ENCODE data around the gene ADAMTS13. TPM values are rescaled to one million over a fixed set of nuclear protein-coding genes. Genes with fewer than 3 reads are reported as not detected.
"Not testable (repeated sequence)": the region's sequence is repeated elsewhere in the genome, so short reads cannot be mapped to it uniquely, and the experiment has no call there.

ADAMTS13 gene
- total RNA-seq, 1 experiment from 2014 or later: 4.7 TPM

GRCh38 chr9:133448487-133448972 lies 26.4 kb downstream of the ADAMTS13 start:
- H3K4me3 Mint-ChIP-seq (ENCODE audit: low read depth, unreplicated experiment): no peak overlapping the region
- DNase-seq: no peak
- no TSS peak for BruUV-seq (replicated peaks)
- peaks cover 13% of the 10 kb centered on the region for H3K4me1 Mint-ChIP-seq (ENCODE audit: low read depth, unreplicated experiment)
- peaks cover 13% of the 10 kb centered on the region for H3K27me3 Mint-ChIP-seq (ENCODE audit: unreplicated experiment)
- intact Hi-C loops (cut with micrococcal nuclease; ENCODE audit: unreplicated experiment): no loop called here
- no peak overlapping the region for H3K27ac Mint-ChIP-seq (ENCODE audit: unreplicated experiment)
- H3K9me3 Mint-ChIP-seq (ENCODE audit: low read depth, unreplicated experiment): no peaks in the 10 kb centered on the region
- H3K36me3 Mint-ChIP-seq (ENCODE audit: insufficient read depth, unreplicated experiment): no peaks in the 10 kb centered on the region
- CTCF ChIA-PET: no interaction called here
- no peak for TF ChIP-seq CTCF (IDR thresholded peaks at IDR 0.05; ENCODE audit: unreplicated experiment)

GRCh38 chr9:133449760-133450159 lies 27.6 kb downstream of the ADAMTS13 start:
- no peak for TF ChIP-seq CTCF (IDR thresholded peaks at IDR 0.05; ENCODE audit: unreplicated experiment)
- no peaks in the 10 kb centered on the region for H3K36me3 Mint-ChIP-seq (ENCODE audit: insufficient read depth, unreplicated experiment)
- intact Hi-C loops (cut with micrococcal nuclease; ENCODE audit: unreplicated experiment): no loop called here
- no TSS peak for BruUV-seq (replicated peaks)
- peak; percentile 85 for DNase-seq
- H3K27ac Mint-ChIP-seq (ENCODE audit: unreplicated experiment): no peak overlapping the region
- no peaks in the 10 kb centered on the region for H3K9me3 Mint-ChIP-seq (ENCODE audit: low read depth, unreplicated experiment)
- peaks cover 13% of the 10 kb centered on the region for H3K4me1 Mint-ChIP-seq (ENCODE audit: low read depth, unreplicated experiment)
- no peak overlapping the region for H3K4me3 Mint-ChIP-seq (ENCODE audit: low read depth, unreplicated experiment)
- CTCF ChIA-PET: interaction anchor here (1.2 kb wide), 1 partner anchor 33 kb away, joined by 4 read pairs; no protein-coding TSS in a partner anchor
- H3K27me3 Mint-ChIP-seq (ENCODE audit: unreplicated experiment): peaks cover 13% of the 10 kb centered on the region

- H3K9me3 Mint-ChIP-seq (ENCODE audit: low read depth, unreplicated experiment); H3K4me3 Mint-ChIP-seq (ENCODE audit: low read depth, unreplicated experiment); BruUV-seq (replicated peaks); H3K27me3 Mint-ChIP-seq (ENCODE audit: unreplicated experiment); intact Hi-C loops (cut with micrococcal nuclease; ENCODE audit: unreplicated experiment); DNase-seq; H3K36me3 Mint-ChIP-seq (ENCODE audit: insufficient read depth, unreplicated experiment); H3K27ac Mint-ChIP-seq (ENCODE audit: unreplicated experiment): not testable (repeated sequence)
- CTCF ChIA-PET: interaction anchor here (0.7 kb wide), 2 partner anchors 11 to 47 kb away, joined by 4 to 8 read pairs; no protein-coding TSS in a partner anchor
- peaks cover 13% of the 10 kb centered on the region for H3K4me1 Mint-ChIP-seq (ENCODE audit: low read depth, unreplicated experiment)
Measured at GRCh38 chr9:133451865-133452264, 29.7 kb downstream of the ADAMTS13 start.

GRCh38 chr9:133452562-133452961 lies 30.4 kb downstream of the ADAMTS13 start:
- BruUV-seq (replicated peaks): no TSS peak
- CTCF ChIA-PET: no interaction called here
- H3K4me1 Mint-ChIP-seq (ENCODE audit: low read depth, unreplicated experiment): peaks cover 13% of the 10 kb centered on the region
- TF ChIP-seq CTCF (IDR thresholded peaks at IDR 0.05; ENCODE audit: unreplicated experiment): no peak
- H3K27me3 Mint-ChIP-seq (ENCODE audit: unreplicated experiment): no peaks in the 10 kb centered on the region
- no peak for DNase-seq
- H3K27ac Mint-ChIP-seq (ENCODE audit: unreplicated experiment): no peak overlapping the region
- no peaks in the 10 kb centered on the region for H3K36me3 Mint-ChIP-seq (ENCODE audit: insufficient read depth, unreplicated experiment)
- intact Hi-C loops (cut with micrococcal nuclease; ENCODE audit: unreplicated experiment): no loop called here
- H3K4me3 Mint-ChIP-seq (ENCODE audit: low read depth, unreplicated experiment): no peak overlapping the region
- no peaks in the 10 kb centered on the region for H3K9me3 Mint-ChIP-seq (ENCODE audit: low read depth, unreplicated experiment)

GRCh38 chr9:133453651-133454050 lies 31.5 kb downstream of the ADAMTS13 start:
- CTCF ChIA-PET: interaction anchor here (0.6 kb wide), 1 partner anchor 18 kb away, joined by 5 read pairs; no protein-coding TSS in a partner anchor
- no peak for DNase-seq
- intact Hi-C loops (cut with micrococcal nuclease; ENCODE audit: unreplicated experiment): no loop called here
- BruUV-seq (replicated peaks): no TSS peak
- Mint-ChIP-seq H3K4me1 (ENCODE audit: low read depth, unreplicated experiment) (peaks cover 13% of the 10 kb centered on the region), H3K36me3 (ENCODE audit: insufficient read depth, unreplicated experiment) (peaks cover under 1% of the 10 kb centered on the region), H3K27me3 (ENCODE audit: unreplicated experiment) (no peaks in the 10 kb centered on the region), H3K9me3 (ENCODE audit: low read depth, unreplicated experiment) (no peaks in the 10 kb centered on the region), H3K27ac (ENCODE audit: unreplicated experiment) (no peak overlapping the region), H3K4me3 (ENCODE audit: low read depth, unreplicated experiment) (no peak overlapping the region)
- TF ChIP-seq CTCF (IDR thresholded peaks at IDR 0.05; ENCODE audit: unreplicated experiment): no peak
